ENCODE results near the gene SOCS4.
"Not testable (repeated sequence)": the region's sequence is repeated elsewhere in the genome, so short reads cannot be mapped to it uniquely, and the experiment has no call there.

Gene SOCS4

DNA sequence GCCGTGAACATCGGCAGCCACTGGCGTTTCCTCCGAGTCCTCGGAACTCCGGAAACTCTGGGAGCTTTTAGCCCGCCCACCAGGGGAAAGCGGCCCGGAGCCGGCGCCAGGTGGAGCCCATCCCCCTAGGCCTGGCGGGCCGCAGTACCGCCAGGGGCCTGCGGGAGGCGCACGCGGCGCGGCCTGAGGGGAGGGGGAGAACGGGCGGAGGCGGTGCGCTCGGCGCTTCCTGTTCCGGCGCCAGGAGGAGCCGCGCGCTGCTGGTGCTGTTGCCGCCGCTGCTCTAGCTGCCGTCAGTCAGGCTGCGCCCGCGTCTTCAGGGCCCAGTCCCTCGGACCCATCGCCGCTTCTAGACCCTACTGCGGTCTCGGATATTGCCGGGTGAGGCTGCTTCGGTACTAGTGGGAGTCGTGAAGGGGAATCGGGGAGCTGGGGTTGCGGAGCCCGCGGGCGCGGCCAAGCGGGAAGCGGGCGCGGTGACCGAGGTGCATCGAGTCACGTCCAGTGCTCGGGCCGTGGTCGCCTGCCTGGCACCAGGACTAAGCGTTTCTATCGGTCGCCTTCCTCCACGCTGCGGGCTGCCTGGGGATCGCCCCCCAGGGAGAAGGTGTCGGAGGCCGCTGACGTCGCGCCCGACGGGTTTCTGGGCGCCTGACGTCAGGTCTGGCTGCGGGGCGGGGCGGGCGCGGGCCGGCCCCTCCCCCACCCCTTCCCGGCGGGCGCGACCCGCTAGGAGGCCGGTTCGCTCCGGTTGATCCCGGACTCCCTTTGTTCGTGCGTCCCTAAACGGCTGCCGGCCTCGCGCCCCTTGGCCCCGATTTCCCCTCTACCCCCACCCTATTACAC, 24.6 kb downstream of the SOCS4 start, which contains the start of gene MAPK1IP1L:
MAPK1IP1L (plus strand) TSS at position 225 of the 846 bp plus-strand sequence. CDS start 10,037 bp downstream, outside the sequence.
- DNase-seq (ENCODE audit: low read depth in 2 of 2): peak; percentile 82 to 86

DNA sequence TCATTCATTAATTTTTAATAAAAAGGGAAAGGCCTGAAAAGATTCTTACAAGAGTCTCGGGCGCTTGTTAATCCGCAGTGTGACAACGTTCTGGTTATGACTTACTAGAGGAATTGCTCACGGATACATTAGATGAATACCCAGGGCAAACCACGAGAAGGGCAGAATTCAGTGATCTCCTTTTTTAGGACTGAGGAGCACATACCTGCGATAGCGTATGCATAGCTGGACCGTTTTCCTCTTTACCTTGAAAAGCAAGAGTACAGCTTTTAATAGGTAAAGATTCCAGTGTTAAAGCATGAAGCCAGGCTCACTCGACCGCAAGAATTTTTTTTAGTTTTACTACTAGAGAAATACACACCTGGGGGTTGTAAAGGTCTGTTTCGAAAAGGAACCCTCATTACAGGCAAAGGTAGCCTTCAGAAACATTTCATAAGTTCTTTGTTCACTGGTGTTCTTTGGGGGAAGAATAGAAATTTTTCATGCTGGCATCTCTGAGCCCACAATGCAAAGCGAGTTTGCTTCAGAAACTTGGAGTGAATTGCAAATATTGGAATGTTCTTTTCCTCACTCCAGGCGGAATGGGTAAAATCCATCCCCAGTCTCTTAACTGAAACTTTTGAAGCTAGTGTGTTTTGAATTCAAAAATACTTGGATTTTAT, 25.4 kb downstream of the SOCS4 start:
- no peak for DNase-seq (ENCODE audit: low read depth in 2 of 2)

DNA sequence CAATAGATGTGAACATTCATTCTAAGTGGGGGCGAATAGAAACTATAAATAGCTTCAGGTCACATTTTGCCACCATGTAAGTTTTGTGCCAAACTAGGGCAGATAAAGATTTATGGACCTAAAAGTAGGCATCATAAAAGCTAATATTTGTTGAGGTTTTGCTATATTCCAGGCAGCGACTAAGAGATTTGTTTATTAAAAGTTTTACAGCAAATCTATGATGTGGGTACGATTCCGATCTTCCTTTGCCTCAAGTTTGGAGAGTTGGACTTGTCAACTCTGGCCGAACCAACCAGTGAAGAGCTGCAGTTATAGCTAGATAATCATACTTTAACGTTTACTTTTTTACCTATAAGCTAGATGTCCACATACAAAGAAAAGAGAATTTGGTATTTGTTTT, 26.0 kb downstream of the SOCS4 start:
- DNase-seq (ENCODE audit: low read depth in 2 of 2): no peak

DNA sequence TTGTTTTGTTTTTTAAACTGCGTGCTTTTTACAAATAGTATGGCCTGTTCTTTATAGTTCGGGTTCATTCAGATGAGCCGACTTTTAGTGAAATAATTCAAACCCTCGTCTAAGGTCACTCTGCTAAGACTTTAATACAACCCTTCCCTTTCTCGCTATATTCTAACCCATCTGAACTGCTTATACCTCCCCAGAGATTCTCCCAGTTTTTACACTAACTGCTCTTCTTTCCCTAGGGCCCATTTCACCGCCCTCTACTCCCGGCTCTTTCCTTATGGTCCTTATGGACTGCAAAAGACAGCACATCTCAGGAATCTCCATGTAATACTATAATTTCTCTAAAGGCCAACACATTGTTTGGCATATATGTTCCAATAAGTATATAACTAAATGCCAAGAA, 26.5 kb downstream of the SOCS4 start:
- DNase-seq (ENCODE audit: low read depth in 2 of 2): no peak

DNA sequence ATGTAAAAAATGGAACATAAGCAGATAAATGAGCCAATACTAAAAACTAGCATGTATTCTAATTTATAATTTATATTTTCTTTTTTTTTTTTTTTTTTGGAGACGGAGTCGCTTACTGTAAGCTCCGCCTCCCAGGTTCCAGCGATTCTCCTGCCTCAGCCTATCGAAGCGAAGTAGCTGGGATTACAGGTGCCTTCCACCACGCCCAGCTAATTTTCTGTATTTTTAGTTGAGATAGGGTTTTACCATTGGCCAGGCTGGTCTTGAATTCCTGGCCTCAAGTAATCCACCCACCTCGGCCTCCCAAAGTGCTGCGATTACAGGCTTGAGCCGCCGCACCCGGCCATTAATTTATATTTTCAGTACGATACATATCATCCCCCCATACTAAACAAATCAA, 27.1 kb downstream of the SOCS4 start:
- no peak for DNase-seq (ENCODE audit: low read depth in 2 of 2)

DNA sequence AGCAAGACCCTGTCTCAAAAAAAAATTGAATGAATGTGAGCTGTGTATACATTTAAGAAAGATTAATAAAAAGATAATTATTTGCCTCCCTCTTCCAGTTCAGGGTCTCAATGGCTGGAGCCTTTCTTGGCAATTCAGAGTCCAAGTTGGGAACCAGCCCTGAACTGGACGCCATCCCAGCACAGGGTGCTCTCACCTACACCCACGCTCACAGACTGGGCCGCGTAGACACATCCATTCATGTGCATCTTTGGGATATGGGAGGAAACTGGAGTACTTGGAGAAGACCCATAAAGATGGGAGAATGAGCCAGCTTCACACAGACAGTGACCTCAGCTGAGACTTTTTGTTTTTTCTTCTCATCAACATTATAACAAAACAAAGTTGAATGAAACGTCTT, 30.9 kb downstream of the SOCS4 start:
- no peak for DNase-seq (ENCODE audit: low read depth in 2 of 2)

DNA sequence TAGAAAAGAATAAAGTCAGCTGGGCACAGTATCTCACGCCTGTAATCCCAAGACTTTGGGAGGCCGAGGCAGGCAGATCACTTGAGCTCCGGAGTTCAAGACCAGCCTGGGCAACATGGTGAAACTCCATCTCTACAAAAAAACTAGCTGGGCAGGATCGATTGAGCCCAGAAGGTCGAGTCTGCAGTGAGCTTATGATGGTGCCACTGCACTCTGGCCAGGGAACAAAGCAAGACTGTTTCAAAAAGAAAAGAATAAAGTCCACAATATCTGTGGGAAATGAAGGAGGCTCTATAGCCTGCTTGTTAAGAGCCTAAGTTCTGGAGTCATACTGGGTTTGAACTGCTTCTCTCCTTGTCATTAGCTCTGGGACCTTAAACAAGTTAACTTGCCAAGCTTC, 32.3 kb downstream of the SOCS4 start:
- no peak for DNase-seq (ENCODE audit: low read depth in 2 of 2)

DNA sequence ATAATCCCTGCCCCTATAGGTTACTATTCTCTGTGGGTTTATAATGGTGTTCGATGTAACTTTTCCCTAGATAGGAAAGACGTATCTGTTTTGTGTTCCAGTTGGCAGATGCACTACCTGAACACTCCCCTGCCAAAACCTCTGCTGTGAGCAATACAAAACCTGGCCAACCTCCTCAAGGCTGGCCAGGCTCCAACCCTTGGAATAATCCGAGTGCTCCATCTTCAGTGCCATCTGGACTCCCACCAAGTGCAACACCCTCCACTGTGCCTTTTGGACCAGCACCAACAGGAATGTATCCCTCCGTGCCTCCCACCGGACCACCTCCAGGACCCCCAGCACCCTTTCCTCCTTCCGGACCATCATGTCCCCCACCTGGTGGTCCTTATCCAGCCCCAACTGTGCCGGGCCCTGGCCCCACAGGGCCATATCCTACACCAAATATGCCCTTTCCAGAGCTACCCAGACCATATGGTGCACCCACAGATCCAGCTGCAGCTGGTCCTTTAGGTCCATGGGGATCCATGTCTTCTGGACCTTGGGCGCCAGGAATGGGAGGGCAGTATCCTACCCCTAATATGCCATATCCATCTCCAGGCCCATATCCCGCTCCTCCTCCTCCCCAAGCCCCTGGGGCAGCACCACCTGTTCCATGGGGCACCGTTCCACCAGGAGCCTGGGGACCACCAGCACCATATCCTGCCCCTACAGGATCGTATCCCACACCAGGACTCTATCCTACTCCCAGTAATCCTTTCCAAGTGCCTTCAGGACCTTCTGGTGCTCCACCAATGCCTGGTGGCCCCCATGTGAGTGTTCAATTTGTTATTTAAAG, 35.7 kb downstream of the SOCS4 start:
- no peak for DNase-seq (ENCODE audit: low read depth in 2 of 2)

DNA sequence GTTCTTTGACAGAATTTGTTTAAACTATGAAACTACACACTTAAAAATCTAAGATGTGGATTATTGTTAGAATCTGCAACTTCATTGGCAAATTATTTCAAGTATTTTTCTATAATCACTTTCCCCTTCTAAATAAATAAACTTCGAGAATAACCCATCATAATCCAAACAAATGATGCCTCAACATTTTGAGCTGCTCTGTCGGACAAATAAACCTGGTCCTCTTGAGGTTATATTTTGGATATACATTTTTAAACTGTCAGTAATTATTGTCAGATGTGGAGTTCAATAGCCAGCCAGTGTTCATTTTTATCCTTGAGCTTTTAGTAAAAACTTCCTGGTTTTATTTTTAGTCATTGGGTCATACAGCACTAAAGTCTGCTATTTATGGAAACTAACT, 37.9 kb downstream of the SOCS4 start:
- not testable (repeated sequence) for DNase-seq (ENCODE audit: low read depth in 2 of 2)

DNA sequence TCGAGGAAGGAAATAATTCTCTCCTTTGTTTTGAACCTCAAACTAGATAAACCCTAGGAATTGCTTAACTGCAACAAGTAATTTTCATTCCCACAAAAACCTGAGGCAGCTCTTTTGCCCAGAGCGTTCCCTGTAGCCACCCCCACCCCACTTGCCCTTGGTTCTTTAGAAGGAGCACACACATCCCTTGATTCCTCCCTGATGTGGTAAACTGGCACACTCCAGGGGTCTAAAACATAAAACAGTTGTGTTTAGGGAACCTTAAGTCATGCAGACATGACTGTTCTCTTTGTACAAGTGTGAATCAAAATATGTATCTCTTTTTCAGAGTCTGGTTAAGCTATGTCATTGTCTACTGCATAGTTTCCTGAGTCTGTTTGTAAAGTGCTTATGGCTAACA, 38.4 kb downstream of the SOCS4 start:
- no peak for DNase-seq (ENCODE audit: low read depth in 2 of 2)

DNA sequence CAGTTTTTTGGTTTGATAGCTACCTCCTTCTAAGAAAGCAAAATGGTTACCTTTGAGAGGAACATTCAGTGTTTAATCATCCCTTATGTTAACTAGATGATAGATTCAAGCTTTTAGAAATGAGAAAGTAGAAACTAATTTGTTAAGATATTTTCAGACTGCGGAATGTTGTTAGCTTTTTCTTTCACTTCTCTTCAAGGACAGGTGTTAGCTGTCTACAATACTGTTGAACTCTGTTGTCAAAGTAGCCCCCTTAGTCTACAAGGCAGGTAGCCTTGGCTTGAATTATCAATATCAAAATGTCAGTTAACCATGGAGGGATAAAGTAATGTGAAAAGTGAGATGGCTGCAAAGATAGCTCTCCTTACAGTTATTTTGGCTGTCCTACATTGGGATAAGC, 39.2 kb downstream of the SOCS4 start:
- no peak for DNase-seq (ENCODE audit: low read depth in 2 of 2)

DNA sequence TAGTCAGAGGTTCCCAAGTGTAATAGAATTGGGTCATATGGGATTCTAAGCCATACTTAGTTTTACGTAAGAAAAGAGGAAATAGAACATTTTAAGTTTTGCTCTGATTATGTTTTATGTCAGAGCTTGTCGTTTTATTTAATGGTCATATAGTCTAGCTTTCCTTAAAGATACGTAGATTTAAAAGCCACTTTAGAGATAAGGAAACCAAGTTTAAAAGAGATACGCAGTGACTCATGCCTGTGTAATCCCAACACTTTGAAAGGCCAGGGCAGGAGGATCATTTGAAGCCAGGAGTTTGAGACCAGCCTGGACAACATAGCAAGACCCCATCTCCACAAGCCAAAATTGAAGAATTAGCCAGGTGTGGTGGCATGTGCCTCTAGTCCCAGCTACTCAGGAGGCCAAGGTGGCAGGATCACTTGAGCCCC, 44.0 kb downstream of the SOCS4 start:
- DNase-seq (ENCODE audit: low read depth in 2 of 2): no peak

DNA sequence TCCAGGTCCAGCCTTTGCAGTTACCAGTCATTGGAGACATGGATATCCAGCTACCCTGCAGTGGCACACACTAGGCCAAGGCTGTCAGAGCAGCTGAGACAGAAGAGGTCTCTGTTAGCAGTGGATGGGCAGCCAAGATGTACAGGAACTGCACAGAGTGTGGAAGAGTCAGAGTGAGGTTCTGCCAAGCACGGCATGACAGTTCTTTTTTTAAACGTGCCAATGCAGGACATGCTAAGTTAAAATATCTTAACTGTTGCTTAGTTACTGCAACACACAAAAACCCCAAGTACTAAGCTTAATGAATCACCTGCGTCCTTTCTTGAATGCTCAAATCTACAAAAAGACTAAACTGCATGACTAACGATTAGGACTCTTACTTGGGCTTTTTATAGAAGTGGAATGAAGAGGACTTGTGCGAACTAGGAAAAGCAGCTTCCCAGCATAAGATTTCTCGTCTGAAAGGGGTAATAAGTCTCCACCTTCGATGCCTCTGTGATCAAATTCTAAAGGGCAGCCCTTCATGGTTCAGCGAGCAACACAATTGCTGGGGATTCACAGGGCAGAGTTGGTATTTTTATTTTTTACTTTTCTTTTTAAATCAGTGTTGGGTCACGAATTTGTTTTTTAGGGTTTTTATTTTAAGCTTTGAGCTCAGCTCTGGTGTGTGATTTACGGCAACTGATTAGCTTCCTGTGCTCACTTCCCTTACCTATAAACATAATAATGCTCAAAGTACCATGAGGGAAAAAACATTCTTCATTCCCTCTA, 45.0 kb downstream of the SOCS4 start:
- DNase-seq (ENCODE audit: low read depth in 2 of 2): no peak

DNA sequence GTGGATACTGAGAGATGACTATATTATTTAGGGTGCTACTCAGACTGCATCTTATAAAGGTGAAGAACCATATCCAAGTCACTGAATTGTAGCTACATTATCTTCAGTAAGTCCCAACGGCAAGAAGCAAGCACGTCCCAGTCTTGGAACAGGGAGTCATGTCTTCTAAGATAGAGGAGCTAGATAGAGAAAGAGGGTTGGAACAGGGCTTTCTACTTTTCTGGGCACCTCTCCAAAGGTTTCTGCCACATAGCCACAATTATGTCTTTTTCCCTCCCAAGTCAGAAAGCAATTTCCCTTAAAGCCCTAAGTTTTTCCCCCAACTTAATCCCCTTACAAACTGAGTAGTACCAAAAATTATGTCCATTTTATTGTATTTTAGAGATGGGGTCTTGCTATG, 46.8 kb downstream of the SOCS4 start:
- DNase-seq (ENCODE audit: low read depth in 2 of 2): no peak

DNA sequence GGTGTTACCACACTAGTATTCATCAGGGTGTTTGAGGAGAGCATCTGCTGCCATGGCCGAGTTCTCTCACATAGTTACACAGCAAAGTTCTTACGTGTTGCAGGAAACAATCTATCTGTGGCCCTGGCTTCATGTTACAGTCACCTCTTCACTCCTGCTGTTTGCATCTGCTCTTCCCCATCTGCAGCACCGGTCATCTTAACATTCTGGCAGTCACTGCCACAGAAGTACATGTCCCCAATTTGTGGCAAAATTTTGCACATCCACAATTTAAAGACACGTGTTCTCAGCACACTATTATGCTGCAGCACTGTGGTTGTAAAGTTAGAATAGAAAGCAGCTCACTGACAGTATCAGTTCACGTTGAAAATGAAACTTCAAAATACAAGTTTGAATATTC, 47.6 kb downstream of the SOCS4 start:
- DNase-seq (ENCODE audit: low read depth in 2 of 2): no peak

DNA sequence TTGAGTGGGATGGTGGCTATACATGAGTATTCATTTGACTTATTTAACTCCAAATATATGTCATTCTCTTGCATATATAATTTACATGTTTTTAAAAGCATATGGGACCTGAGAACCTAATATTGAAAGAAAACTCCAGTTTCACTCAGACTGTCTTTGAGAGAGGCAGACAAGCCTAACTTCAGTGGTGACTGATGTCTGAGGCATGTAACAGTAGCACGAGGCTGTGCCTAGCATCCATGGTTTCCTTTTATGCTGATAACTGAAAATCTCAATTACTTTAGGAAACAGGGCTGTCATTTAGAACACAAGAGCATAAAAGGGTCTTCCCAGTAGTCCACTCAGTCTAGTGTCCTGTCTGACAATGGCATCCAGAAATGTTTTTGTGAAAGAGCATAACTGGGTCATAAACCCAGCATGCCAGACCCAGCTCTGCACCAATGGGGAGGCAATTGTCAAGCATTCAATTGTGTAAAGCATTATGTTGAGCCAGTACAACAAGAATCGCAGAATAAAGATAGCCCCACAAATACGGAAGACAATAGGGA, 48.7 kb downstream of the SOCS4 start:
- DNase-seq (ENCODE audit: low read depth in 2 of 2): no peak

DNA sequence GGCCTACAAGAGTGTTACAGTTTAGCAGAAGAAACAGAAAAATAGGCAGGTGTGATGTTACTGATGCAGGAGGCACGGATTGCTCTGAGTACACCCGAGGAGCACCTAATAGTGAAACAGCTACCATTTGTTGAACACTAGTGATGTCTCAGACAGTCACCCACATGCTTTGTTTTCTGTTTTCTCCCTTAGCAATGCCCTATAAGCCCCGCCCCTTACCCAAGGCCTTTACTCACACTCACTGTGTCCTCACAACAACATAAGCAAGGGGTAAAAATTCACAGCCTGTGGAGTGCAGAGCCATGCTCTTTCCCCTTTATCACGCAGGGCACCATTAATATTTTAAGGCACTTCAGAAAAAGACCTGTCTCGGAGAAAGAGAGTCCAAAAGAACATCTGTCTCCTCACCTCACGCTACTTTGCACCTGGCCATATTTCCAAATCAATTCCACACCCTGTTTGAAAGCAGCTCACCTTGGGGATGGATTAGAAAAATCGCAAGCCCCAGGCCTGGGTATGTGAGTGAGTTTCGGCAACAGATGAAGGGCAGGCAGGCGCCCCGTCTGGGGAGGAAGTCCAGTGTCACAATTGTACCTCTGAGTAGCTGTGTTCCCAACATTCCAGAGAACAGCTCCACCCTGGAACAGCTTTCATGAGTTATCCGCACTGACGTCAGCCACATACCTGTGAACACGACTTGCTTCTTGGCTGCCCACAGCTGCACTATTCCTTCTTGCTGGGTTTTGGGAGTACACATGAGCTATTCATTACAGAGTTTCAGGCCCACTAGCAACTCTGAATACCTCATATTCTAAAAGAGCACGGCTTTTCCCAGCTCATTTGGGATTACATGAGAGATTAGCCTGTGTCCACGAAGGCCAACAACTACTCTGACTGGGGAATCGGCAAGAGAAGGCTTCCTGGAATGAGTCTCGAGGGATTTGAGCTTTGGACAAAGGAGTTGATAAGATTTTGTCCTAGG, 50.4 kb downstream of the SOCS4 start:
- DNase-seq (ENCODE audit: low read depth in 2 of 2): no peak

DNA sequence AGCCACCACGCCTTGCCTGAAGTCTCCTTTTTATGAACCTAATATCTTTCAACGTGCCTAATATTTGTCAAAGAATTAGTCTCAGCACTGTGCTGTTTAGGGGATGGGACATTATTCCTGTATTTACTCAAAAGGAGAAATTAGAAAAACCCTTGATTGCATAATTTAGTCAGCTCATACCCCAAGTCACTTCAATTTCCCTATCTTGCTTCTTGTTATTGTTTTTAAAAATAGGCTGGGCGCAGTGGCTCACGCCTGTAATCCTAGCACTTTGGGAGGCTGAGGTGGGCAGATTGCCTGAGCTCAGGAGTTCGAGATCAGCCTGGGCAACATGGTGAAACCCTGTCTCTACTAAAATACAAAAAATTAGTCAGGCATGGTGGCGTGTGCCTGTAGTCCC, 52.9 kb downstream of the SOCS4 start:
- not testable (repeated sequence) for DNase-seq (ENCODE audit: low read depth in 2 of 2)

DNA sequence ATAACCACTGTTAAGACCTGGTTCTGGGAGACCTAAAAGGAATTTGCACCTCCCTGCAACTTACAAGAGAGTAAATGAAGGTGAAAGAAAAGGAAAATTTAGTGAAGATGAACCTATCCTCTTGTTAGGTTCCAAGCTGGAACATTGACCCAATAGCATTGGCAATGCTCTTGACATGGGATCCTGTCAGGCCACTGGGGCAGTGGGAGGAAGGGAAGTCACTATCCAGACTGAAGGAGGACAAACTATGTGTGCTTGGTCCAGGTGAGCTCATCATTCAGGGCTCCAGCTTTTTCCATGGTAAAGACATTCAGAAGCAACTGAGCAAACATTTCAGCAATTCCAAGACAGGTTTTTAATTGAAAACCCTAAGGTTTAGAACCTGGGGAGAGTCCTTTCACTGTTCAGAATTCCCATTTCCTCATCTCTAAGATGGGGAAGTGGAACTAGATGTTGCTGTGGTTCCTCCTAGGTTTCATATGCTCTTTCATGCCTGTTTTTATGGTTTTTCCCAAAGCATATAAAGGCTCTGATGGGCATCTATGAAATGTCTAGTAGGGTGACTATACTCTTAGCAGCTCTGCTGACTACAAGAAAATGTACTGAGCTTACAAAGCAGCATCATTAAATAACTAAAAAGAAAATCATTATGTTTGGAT, 57.5 kb downstream of the SOCS4 start:
- no peak for DNase-seq (ENCODE audit: low read depth in 2 of 2)
